GM18526 (cell line): ENCODE results near the gene FNTB.

ENCODE experiments used
- POLR2A ChIP-seq: IDR thresholded peaks from 3 replicates; pipeline ENCODE4 v1.6.1; 2011; ENCODE audit not compliant: insufficient read length; ENCODE audit errors: extremely low read depth

FNTB gene

GRCh38 chr14:65073605-65074201 is 87.0 kb downstream of the FNTB start:
- no peak for TF ChIP-seq POLR2A

- TF ChIP-seq POLR2A = no peak
Observed at GRCh38 chr14:65074449-65075150, 87.9 kb downstream of the FNTB start.

GRCh38 chr14:65075628-65076325 is 89.1 kb downstream of the FNTB start:
- TF ChIP-seq POLR2A = no peak

GRCh38 chr14:65077318-65077717 is 90.6 kb downstream of the FNTB start:
- no peak for TF ChIP-seq POLR2A

DNA sequence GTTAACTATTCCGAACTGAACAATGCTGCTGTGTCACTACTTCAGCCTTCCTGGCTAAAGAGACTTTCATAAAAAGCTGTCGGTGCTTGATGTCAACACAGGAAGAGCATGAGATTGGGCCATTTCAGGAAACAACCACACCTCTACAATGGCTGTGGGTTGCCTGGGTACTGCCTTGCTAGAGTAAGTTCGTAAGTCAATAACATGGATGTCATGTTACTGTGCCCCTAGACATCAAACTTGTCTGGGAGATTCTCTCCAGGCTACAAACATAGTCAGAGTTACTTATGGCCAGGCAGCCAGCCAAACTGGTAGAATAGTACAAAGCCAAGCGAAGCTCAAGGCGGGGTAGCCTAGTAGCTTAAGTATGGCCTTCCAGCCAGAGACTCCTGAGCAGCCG is 92.5 kb downstream of the FNTB start:
- TF ChIP-seq POLR2A = no peak

DNA sequence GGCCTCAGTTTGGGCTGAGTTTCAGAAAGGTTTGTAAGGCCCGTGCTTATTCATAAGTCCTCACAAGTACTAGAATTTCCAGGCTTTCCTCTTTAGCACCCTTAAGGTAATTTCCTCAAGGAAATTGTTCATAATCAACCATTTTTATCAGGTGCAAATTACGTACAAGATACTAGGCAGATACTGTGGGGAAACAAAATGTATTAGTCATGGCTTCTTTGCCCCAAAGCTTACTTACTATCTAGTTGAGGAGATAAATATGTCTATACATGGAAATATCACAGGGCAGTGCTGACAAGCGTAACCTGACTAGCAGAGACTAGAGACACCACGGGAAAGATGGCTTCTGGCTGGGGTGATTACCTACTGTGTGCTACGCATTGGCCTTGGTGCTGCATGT is 93.1 kb downstream of the FNTB start:
- TF ChIP-seq POLR2A = no peak

GRCh38 chr14:65080960-65081747 is 94.5 kb downstream of the FNTB start:
- TF ChIP-seq POLR2A = no peak

DNA sequence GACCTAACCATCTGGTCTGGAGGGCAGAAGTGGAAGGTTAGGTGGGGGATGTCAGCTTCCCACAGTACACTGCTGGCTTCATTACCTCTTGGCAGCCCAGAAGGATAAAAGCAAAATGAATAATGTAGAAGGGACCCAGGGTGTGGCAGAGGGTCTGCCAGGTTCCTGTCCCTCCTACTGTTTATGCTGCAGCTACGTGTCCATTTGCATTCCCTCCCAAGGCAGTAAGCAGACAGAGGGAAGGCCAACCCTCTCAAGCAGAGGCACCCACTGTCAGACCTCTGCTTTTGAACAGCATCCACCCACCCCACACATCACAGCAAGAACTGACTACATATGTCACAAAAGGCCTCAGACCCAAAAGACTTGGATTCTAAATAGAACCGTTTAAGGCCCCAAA is 96.2 kb downstream of the FNTB start:
- no peak for TF ChIP-seq POLR2A

- TF ChIP-seq POLR2A = no peak
Observed at GRCh38 chr14:65084554-65085505, 98.1 kb downstream of the FNTB start.

- no peak for TF ChIP-seq POLR2A
Observed at GRCh38 chr14:65092349-65092748, 105.7 kb downstream of the FNTB start.

GRCh38 chr14:65095633-65096205 is 109.0 kb downstream of the FNTB start:
- no peak for TF ChIP-seq POLR2A

GRCh38 chr14:65096323-65097089 is 109.8 kb downstream of the FNTB start:
- no peak for TF ChIP-seq POLR2A

GRCh38 chr14:65098586-65098985 is 111.9 kb downstream of the FNTB start:
- no peak for TF ChIP-seq POLR2A
